Gastrocnemius medialis (tissue), 4 donors: ENCODE measurements around the gene PTPRM. TPM values are rescaled to one million over a fixed set of nuclear protein-coding genes. Genes with fewer than 3 reads are reported as not detected.

ENCODE experiments used
- ATAC-seq, 2 donors: fragments of 150-250 bp; one replicate each; pipeline ENCODE4 v1.9.1; 2016
- DNase-seq, 2 donors: peaks; one replicate each; pipeline ENCODE4 v3.0.0-alpha.2; 2019
- H3K27ac ChIP-seq, 4 donors: fragments of 200-600 bp; sonication (generic); 1 replicate in 1 of 4; 2 replicates in 3 of 4; pipeline ENCODE4 v1.5.1; 2016 to 2018; ENCODE audit warnings: mild to moderate bottlenecking in 2 of 4, moderate library complexity in 1 of 4
- H3K27me3 ChIP-seq, 3 donors: fragments of 200-600 bp; sonication (generic) in 2 of 3; 1 replicate in 1 of 3; 2 replicates in 2 of 3; pipeline versions ENCODE4 v1.5.1 to v1.6.0; 2016 to 2019; ENCODE audit warnings: mild to moderate bottlenecking in 1 of 3, moderate library complexity in 1 of 3
- H3K36me3 ChIP-seq, 2 donors: fragments of 200-600 bp; sonication (generic) in 1 of 2; one replicate each; pipeline ENCODE4 v1.5.1; 2017 to 2018
- H3K4me1 ChIP-seq, 2 donors: fragments of 200-600 bp; sonication (generic) in 1 of 2; one replicate each; pipeline ENCODE4 v1.5.1; 2016 to 2017; ENCODE audit warnings: mild to moderate bottlenecking in 2 of 2
- H3K4me3 ChIP-seq, 4 donors: fragments of 200-600 bp; sonication (generic) in 3 of 4; 1 replicate in 1 of 4; 2 replicates in 3 of 4; pipeline ENCODE4 v1.5.1; 2016 to 2019; ENCODE audit warnings: mild to moderate bottlenecking in 2 of 4
- H3K9me3 ChIP-seq, 3 donors: fragments of 200-600 bp; sonication (generic) in 2 of 3; 1 replicate in 1 of 3; 2 replicates in 2 of 3; pipeline ENCODE4 v1.5.1; 2016 to 2019
- POLR2A ChIP-seq, 2 donors: fragments of 450-650 bp; IDR thresholded peaks; one replicate each; pipeline ENCODE4 v1.6.1; 2017; ENCODE audit warnings: antibody characterized with exemption in 2 of 2, mild to moderate bottlenecking in 2 of 2, moderate library complexity in 2 of 2
- in situ Hi-C, 4 donors: fragments of 200-750 bp; cut with MboI; loops; one replicate each; pipeline versions ENCODE4 v1.15.0 to v1.8.0; 2017; ENCODE audit warnings: low sequenced_read_pairs in 4 of 4
- intact Hi-C: fragments of 100-400 bp; cut with DNase I; formaldehyde crosslinking; loops from one replicate; pipeline ENCODE4 v1.15.1; 2023; ENCODE audit warnings: low total_unique reads
- total RNA-seq, 4 donors: library from RNA; depleted of rRNA; stranded (reverse); fragments of >200 nt; gene quantifications; one replicate each; pipeline versions ENCODE4 v1.1.0 to v1.2.3, GENCODE V29; 2016
- TF ChIP-seq, protein P1 (sequence below), 5 experiments: fragments of 450-650 bp in 3 of 5; fragments of 200-600 bp in 2 of 5; sonication (generic) in 2 of 5; IDR thresholded peaks in 4 of 5; conservative IDR thresholded peaks in 1 of 5; 1 replicate in 4 of 5; 2 replicates in 1 of 5; pipeline ENCODE4 v1.5.1; 2016 to 2019; ENCODE audit warnings: antibody characterized with exemption in 5 of 5, mild to moderate bottlenecking in 3 of 5, moderate library complexity in 3 of 5

The PTPRM gene
- total RNA-seq, 4 donors from 2014 or later = 52.6 to 79.3 (median 63.8) TPM

DNA sequence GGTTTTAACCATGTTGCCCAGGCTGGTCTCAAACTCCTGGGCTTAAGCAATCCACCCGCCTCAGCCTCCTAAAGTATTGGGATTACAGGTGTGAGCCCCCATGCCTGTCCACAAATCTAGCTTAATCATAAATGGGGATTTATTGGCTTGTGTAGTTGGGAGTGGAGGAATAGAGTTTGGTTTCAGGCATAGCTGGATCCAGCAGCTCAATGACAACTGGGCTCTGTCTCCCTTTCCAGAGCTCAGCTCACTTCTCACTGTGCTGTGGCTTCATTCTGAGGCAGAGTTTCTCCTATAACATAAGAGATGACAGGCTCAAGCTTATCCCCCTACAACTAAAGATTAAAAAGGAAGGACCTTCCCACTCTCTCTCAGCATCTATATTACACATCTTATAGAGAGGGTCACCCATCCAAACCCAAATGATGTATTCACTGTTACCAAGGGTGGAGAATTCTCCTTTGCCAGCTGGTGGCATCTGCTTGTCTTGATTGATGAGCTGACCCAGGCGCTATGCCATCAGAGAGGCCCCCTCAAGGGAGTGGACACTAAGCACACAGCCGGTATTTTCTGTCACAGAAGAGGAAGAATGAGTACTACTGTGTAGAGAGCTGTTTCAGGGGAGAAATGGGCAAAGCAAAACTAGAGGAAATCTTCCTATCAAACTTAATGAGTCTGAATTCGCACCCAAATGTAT lies 280.4 kb downstream of the PTPRM start:
- H3K4me1 ChIP-seq = peaks cover 0 to 9% of the 10 kb centered on the region in 2 donors
- no peaks in the 10 kb centered on the region for H3K36me3 ChIP-seq
- peaks cover 0 to 9% (median 0%) of the 10 kb centered on the region in 3 donors for H3K9me3 ChIP-seq
- ATAC-seq (no peak), DNase-seq (no peak)
- H3K4me3 ChIP-seq = no peak overlapping the region
- intact Hi-C loops (no loop called here), in situ Hi-C loops (no loop called here)
- no peak overlapping the region for H3K27ac ChIP-seq
- H3K27me3 ChIP-seq = no peaks in the 10 kb centered on the region
- TF ChIP-seq, protein P1, sequence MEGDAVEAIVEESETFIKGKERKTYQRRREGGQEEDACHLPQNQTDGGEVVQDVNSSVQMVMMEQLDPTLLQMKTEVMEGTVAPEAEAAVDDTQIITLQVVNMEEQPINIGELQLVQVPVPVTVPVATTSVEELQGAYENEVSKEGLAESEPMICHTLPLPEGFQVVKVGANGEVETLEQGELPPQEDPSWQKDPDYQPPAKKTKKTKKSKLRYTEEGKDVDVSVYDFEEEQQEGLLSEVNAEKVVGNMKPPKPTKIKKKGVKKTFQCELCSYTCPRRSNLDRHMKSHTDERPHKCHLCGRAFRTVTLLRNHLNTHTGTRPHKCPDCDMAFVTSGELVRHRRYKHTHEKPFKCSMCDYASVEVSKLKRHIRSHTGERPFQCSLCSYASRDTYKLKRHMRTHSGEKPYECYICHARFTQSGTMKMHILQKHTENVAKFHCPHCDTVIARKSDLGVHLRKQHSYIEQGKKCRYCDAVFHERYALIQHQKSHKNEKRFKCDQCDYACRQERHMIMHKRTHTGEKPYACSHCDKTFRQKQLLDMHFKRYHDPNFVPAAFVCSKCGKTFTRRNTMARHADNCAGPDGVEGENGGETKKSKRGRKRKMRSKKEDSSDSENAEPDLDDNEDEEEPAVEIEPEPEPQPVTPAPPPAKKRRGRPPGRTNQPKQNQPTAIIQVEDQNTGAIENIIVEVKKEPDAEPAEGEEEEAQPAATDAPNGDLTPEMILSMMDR (IDR thresholded peaks at IDR 0.05 in 4 of 5, conservative IDR thresholded peaks at IDR 0.05 in 1 of 5) = no peak
- no peak for TF ChIP-seq POLR2A (IDR thresholded peaks at IDR 0.05)

DNA sequence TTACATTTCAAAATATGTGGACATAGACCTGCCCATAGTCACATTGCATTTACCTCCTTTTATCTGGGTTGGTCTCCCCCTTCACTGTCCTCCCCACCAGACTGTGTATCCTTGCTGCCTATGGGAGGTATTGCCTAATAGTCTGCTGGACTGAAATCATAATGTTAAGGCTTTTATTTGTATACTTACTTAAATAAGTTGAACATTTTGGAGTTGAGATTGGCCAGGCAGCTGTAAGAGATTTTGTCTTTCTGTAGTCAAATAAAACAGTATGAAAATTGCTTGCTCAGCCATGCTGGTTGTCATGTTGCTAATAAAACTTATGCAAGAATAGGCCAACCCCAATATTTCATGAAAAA lies 280.9 kb downstream of the PTPRM start:
- in situ Hi-C loops (no loop called here), intact Hi-C loops (no loop called here)
- H3K27ac ChIP-seq = no peak overlapping the region
- ATAC-seq (no peak), DNase-seq (no peak)
- H3K9me3 ChIP-seq = peaks cover 0 to 9% (median 0%) of the 10 kb centered on the region in 3 donors
- H3K27me3 ChIP-seq = no peaks in the 10 kb centered on the region
- TF ChIP-seq, protein P1 (IDR thresholded peaks at IDR 0.05 in 4 of 5, conservative IDR thresholded peaks at IDR 0.05 in 1 of 5) = no peak
- no peak for TF ChIP-seq POLR2A (IDR thresholded peaks at IDR 0.05)
- H3K4me3 ChIP-seq = no peak overlapping the region
- peaks cover 0 to 9% of the 10 kb centered on the region in 2 donors for H3K4me1 ChIP-seq
- no peaks in the 10 kb centered on the region for H3K36me3 ChIP-seq

DNA sequence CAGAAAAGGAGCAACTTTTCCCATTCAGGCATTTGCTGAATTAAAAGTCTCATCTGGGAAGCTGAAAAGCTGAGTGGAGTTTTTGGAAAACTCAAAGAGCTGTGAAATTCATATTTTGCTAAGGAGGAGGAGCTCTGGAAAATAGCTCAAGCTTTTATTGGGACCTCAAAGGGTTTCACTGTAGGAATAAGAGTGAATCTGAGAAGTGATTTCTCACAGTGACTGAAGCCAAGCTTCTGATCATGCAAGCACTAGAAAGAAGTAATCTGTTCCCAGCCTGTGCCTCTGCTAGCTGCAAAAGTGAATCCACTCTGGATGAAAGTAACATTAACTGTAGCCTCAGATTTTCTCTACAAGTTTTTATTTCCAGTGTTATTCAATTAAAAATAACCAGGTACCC lies 283.3 kb downstream of the PTPRM start:
- Histone ChIP-seq H3K4me3 (no peak overlapping the region), H3K9me3 (no peaks in the 10 kb centered on the region), H3K36me3 (no peaks in the 10 kb centered on the region), H3K27me3 (no peaks in the 10 kb centered on the region), H3K27ac (no peak overlapping the region), H3K4me1 (peaks cover 19 to 33% of the 10 kb centered on the region in 2 donors)
- no peak for DNase-seq
- TF ChIP-seq, protein P1 (IDR thresholded peaks at IDR 0.05 in 4 of 5, conservative IDR thresholded peaks at IDR 0.05 in 1 of 5) = no peak
- TF ChIP-seq POLR2A (IDR thresholded peaks at IDR 0.05) = no peak
- no peak for ATAC-seq
- intact Hi-C loops = no loop called here
- in situ Hi-C loops = no loop called here

DNA sequence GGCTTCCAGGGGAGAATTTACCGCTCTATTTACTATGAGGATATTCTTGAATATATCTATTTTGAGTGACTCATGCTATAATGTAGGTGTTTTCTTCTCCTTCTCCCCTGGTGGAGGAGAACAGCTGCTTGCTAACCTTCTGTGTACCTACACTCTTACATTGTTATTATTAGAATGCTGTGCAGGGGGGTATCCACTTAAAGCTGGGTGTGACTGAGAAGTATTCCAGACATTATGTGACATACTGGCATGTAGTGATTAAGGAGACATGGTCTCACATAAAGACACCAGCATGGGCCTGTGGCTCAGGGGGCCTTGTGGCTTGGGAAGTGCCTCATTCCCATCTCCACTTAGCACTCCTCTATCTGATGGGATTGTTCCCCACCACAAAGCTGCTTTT lies 287.9 kb downstream of the PTPRM start:
- TF ChIP-seq, protein P1 (IDR thresholded peaks at IDR 0.05 in 4 of 5, conservative IDR thresholded peaks at IDR 0.05 in 1 of 5) = no peak
- no peak for TF ChIP-seq POLR2A (IDR thresholded peaks at IDR 0.05)
- peaks cover 28 to 44% of the 10 kb centered on the region in 2 donors for H3K4me1 ChIP-seq
- no peaks in the 10 kb centered on the region for H3K36me3 ChIP-seq
- DNase-seq (no peak), ATAC-seq (peak in 1 of 2 donors; percentile 52)
- H3K27me3 ChIP-seq = no peaks in the 10 kb centered on the region
- in situ Hi-C loops (no loop called here), intact Hi-C loops (no loop called here)
- H3K27ac ChIP-seq = no peak overlapping the region
- H3K4me3 ChIP-seq = no peak overlapping the region
- H3K9me3 ChIP-seq = no peaks in the 10 kb centered on the region

DNA sequence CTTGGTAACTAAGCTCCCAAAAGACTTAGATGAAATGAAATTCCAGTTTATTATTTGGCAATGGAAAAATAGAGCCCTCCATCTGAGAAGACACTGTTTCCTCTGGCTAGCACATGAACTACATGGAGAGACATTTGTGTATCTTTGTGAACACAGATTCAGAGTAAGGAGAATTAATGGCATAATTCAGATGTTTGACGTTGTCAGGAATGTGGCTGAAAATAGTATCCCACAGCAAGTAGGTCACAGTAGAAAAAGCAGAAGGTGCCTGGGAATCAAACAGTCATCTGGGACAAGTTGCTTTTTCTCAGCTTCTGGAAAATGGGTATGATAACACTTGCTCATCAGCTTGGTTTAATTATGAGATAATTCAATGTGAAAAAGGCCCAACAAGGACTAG lies 288.6 kb downstream of the PTPRM start:
- no peak overlapping the region for H3K4me3 ChIP-seq
- DNase-seq = no peak
- peaks cover 28 to 49% of the 10 kb centered on the region in 2 donors for H3K4me1 ChIP-seq
- H3K36me3 ChIP-seq = no peaks in the 10 kb centered on the region
- TF ChIP-seq POLR2A (IDR thresholded peaks at IDR 0.05) = no peak
- TF ChIP-seq, protein P1 (IDR thresholded peaks at IDR 0.05 in 4 of 5, conservative IDR thresholded peaks at IDR 0.05 in 1 of 5) = no peak
- intact Hi-C loops = no loop called here
- H3K27me3 ChIP-seq = no peaks in the 10 kb centered on the region
- H3K27ac ChIP-seq = no peak overlapping the region
- H3K9me3 ChIP-seq = no peaks in the 10 kb centered on the region
- in situ Hi-C loops = no loop called here
- no peak for ATAC-seq
